PFSK-1 (cell line): Measurements from ENCODE around the gene DNMT3B. TPM values are rescaled to one million over a fixed set of nuclear protein-coding genes. Genes with fewer than 3 reads are reported as not detected.

Experiments used
- FOXP2 ChIP-seq: optimal IDR thresholded peaks from 2 replicates; pipeline ENCODE3; 2011; ENCODE audit warnings: borderline replicate concordance, control low read depth, inconsistent platforms; ENCODE audit not compliant: insufficient read depth; ENCODE audit errors: extremely low read length, extremely low read depth
- POLR2AphosphoS5 ChIP-seq: IDR thresholded peaks from 2 replicates; pipeline ENCODE4 v1.6.1; 2012; ENCODE audit warnings: low read depth, mild to moderate bottlenecking, control low read depth, low read length, moderate library complexity
- SIN3A ChIP-seq: IDR thresholded peaks from 2 replicates; pipeline ENCODE4 v1.6.1; 2012; ENCODE audit warnings: mild to moderate bottlenecking, low read length, moderate library complexity, borderline replicate concordance; ENCODE audit not compliant: insufficient read depth
- TAF1 ChIP-seq: IDR thresholded peaks from 2 replicates; pipeline ENCODE4 v1.6.1; 2012; ENCODE audit warnings: low read length, control low read depth, borderline replicate concordance; ENCODE audit not compliant: insufficient read depth
- polyA plus RNA-seq: library from polyadenylated mRNA; unstranded; fragments of >200 nt; gene quantifications from one replicate; pipeline ENCODE4 v1.2.1, GENCODE V29; 2012; ENCODE audit warnings: low read depth, missing spikeins; ENCODE audit not compliant: insufficient read length
- TF ChIP-seq, protein P1 (sequence below), 2 experiments: IDR thresholded peaks; 2 replicates each; pipeline versions ENCODE4 v1.6.1 to v1.8.0; 2011 to 2012; ENCODE audit warnings: low read depth in 2 of 2, low read length in 2 of 2, control low read depth in 1 of 2, inconsistent platforms in 1 of 2, mild to moderate bottlenecking in 1 of 2, moderate library complexity in 1 of 2; ENCODE audit not compliant: insufficient read depth in 1 of 2

The DNMT3B gene
- 4.2 TPM for polyA plus RNA-seq

- no peak for TF ChIP-seq TAF1
- peak; percentile 60 for TF ChIP-seq FOXP2
- TF ChIP-seq, protein P1, sequence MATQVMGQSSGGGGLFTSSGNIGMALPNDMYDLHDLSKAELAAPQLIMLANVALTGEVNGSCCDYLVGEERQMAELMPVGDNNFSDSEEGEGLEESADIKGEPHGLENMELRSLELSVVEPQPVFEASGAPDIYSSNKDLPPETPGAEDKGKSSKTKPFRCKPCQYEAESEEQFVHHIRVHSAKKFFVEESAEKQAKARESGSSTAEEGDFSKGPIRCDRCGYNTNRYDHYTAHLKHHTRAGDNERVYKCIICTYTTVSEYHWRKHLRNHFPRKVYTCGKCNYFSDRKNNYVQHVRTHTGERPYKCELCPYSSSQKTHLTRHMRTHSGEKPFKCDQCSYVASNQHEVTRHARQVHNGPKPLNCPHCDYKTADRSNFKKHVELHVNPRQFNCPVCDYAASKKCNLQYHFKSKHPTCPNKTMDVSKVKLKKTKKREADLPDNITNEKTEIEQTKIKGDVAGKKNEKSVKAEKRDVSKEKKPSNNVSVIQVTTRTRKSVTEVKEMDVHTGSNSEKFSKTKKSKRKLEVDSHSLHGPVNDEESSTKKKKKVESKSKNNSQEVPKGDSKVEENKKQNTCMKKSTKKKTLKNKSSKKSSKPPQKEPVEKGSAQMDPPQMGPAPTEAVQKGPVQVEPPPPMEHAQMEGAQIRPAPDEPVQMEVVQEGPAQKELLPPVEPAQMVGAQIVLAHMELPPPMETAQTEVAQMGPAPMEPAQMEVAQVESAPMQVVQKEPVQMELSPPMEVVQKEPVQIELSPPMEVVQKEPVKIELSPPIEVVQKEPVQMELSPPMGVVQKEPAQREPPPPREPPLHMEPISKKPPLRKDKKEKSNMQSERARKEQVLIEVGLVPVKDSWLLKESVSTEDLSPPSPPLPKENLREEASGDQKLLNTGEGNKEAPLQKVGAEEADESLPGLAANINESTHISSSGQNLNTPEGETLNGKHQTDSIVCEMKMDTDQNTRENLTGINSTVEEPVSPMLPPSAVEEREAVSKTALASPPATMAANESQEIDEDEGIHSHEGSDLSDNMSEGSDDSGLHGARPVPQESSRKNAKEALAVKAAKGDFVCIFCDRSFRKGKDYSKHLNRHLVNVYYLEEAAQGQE (IDR thresholded peaks at IDR 0.05; ENCODE audit: insufficient read depth in 1 of 2, low read depth in 2 of 2, low read length in 2 of 2), result no peak
- TF ChIP-seq SIN3A, result 0 out of 2 replicates have a peak, but pooled peaks have one; percentile 26
- TF ChIP-seq POLR2AphosphoS5, result peak; percentile 57; the same call in 1 of the 2 replicates
Observed at GRCh38 chr20:32761831-32762753, at the start of gene DNMT3B. Gene DNMT3B, plus strand, starts transcription at chr20:32762385. Its CDS starts 17,939 bp downstream, at chr20:32780324.

DNA sequence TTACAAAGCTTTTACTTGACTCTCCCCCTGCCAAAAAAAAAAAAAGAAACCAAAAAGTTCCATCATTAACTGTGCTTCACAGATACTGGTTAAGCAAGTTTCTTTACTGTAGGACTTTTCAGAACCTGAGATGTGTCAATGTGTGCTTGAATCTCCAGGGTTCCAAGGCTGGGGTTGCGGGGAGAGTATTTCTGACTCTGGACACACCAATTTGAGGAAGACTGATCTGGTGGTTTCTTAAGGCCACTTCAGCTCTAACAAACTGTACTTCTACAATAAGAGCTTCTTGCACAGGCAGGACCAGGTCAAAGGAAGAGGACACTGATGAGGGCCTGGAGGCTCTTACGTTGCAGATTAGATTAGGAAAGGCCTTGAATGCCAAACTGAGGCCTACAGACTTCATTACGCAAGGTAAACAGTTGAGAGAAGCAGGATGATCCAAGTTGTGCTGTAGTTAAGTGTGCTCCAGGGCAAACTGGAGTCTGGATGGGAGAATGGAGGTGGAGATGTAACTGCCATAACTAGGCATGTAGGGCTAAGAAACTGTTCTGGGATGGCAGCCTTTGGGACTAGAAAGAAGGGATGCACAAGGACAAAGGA is 43.3 kb upstream of the DNMT3B start:
- TF ChIP-seq FOXP2 (no peak), TAF1 (no peak), POLR2AphosphoS5 (no peak), SIN3A (no peak)
- TF ChIP-seq, protein P1 (IDR thresholded peaks at IDR 0.05; ENCODE audit: insufficient read depth in 1 of 2, low read depth in 2 of 2, low read length in 2 of 2), result no peak

DNA sequence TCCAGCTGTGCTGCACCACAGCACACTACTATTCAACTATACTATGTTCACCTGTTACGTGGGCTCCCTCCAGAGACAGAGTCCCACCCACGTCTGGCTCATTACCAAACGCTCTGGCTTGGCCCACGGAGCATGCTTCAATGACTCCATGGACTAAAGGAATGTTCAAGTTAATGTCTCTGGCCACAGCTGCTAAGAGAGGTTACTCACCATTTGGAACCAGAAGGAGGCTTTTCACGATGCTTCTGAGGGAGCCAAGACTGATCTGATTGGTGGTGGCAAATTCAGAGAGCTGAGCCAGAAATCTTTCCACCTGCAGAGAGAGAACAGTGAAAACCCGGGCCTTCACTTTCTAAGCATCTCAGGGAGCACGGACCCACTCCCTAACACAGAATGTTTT is 34.5 kb upstream of the DNMT3B start:
- no peak for TF ChIP-seq POLR2AphosphoS5
- TF ChIP-seq, protein P1 (IDR thresholded peaks at IDR 0.05; ENCODE audit: insufficient read depth in 1 of 2, low read depth in 2 of 2, low read length in 2 of 2), result no peak
- TF ChIP-seq FOXP2, result no peak
- TF ChIP-seq SIN3A, result no peak
- TF ChIP-seq TAF1, result no peak

DNA sequence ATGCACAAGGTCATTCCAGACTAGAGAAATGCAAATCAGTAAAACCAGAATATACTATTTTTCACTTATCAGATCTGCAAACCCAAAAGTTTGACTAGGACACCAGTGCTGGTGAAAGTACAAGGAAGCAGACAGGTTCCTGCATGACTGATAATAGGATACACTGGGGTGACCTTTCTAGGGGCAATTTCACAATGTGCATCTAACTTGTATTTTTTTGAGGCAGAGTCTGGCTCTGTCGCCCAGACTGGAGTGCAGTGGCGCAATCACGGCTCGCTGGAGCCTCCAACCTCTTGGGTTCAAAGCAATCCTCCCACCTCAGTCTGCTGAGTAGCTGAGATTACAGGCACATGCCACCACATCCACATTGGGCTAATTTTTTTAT is 30.3 kb upstream of the DNMT3B start:
- TF ChIP-seq SIN3A (no peak), TAF1 (no peak), POLR2AphosphoS5 (no peak), FOXP2 (no peak)
- TF ChIP-seq, protein P1 (IDR thresholded peaks at IDR 0.05; ENCODE audit: insufficient read depth in 1 of 2, low read depth in 2 of 2, low read length in 2 of 2), result no peak
